Dendritic cell treated with granulocyte-macrophage colony-stimulating factor and Interleukin-4, amounts not matched to agents 40 ng/mL and 50 ng/mL, for 4 days (primary cell): ENCODE data around the gene SLFN14.
"Not testable (repeated sequence)": the region's sequence is repeated elsewhere in the genome, so short reads cannot be mapped to it uniquely, and the experiment has no call there.

Experiments
- H3K27ac Mint-ChIP-seq: one replicate; pipeline ENCODE4 v1.8.0; 2022; ENCODE audit warnings: mild to moderate bottlenecking, mixed read lengths
- H3K27me3 Mint-ChIP-seq: one replicate; pipeline ENCODE4 v1.8.0; 2022; ENCODE audit warnings: mild to moderate bottlenecking, mixed read lengths
- H3K36me3 Mint-ChIP-seq: one replicate; pipeline ENCODE4 v1.8.0; 2022; ENCODE audit warnings: low read depth, mixed read lengths
- H3K4me1 Mint-ChIP-seq: one replicate; pipeline ENCODE4 v1.8.0; 2022; ENCODE audit warnings: low read depth, mixed read lengths
- H3K4me3 Mint-ChIP-seq: one replicate; pipeline ENCODE4 v1.8.0; 2022; ENCODE audit warnings: mild to moderate bottlenecking, moderate library complexity, mixed read lengths
- H3K9me3 Mint-ChIP-seq: one replicate; pipeline ENCODE4 v1.8.0; 2022; ENCODE audit warnings: mixed read lengths
- intact Hi-C: fragments of 100-400 bp; cut with micrococcal nuclease; formaldehyde crosslinking; loops from one replicate; pipeline ENCODE4 v1.15.0; 2022

Gene SLFN14

DNA sequence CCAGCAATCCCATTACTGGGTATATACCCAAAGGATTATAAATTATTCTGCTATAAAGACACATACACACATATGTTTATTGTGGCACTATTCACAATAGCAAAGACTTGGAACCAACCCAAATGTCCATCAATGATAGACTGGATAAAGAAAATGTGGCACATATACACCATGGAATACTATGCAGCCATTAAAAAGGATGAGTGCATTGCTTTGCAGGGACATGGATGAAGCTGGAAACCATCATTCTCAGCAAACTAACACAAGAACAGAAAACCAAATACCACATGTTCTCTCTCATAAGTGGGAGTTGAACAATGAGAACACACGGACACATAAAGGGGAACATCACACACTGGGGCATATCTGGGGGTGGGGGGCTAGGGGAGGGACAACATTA is 31.3 kb downstream of the SLFN14 start:
- H3K9me3 Mint-ChIP-seq, H3K4me3 Mint-ChIP-seq, H3K27me3 Mint-ChIP-seq, H3K27ac Mint-ChIP-seq, intact Hi-C loops, H3K36me3 Mint-ChIP-seq: not testable (repeated sequence)
- peaks cover 23% of the 10 kb centered on the region for H3K4me1 Mint-ChIP-seq

DNA sequence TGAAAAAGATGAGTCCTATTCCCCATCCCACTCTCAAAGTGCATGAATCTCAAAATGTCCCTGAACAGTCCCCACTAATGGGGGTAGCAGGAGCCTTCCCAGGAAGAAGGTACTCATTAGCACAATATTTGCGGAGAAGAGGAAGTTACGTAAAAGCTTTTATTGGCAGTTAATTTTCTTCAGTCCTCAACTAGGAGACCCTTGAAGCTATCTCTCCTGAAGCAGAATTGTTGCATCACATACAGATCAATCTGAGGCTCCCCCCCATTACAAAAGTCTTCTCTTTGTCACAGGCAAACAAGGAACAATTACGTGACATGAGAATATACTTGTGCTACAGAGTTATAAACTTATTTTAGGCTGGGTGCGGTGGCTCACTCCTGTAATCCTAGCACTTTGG is 37.3 kb downstream of the SLFN14 start:
- H3K27me3 Mint-ChIP-seq: no peaks in the 10 kb centered on the region
- no peaks in the 10 kb centered on the region for H3K36me3 Mint-ChIP-seq
- H3K9me3 Mint-ChIP-seq: no peaks in the 10 kb centered on the region
- H3K27ac Mint-ChIP-seq: no peak overlapping the region
- intact Hi-C loops: no loop called here
- H3K4me3 Mint-ChIP-seq: no peak overlapping the region
- H3K4me1 Mint-ChIP-seq: peaks cover 48% of the 10 kb centered on the region

DNA sequence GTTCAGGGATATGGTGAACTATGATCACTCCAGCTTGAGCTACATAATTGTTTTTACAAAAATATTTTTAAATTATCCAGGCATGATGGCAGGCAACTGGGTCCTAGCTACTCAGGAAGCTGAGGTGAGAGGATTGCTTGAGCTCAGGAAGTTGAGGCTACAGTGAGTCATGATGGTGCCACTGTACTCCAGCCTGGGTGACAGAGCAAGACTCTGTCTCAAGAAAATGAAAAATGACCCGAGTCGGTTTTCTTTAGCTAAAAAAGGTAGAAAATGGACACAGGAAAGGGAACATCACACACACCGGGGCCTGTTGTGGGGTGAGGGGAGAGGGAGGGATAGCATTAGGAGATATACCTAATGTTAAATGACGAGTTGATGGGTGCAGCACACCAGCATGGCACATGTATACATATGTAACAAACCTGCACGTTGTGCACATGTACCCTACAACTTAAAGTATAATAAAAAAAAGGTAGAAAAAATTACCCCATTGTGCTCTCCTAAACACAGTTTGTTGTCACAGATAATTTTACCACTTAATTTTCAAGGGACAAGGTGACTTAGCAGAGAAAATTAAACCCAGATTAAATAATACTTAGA is 38.9 kb downstream of the SLFN14 start:
- not testable (repeated sequence) for H3K36me3 Mint-ChIP-seq

DNA sequence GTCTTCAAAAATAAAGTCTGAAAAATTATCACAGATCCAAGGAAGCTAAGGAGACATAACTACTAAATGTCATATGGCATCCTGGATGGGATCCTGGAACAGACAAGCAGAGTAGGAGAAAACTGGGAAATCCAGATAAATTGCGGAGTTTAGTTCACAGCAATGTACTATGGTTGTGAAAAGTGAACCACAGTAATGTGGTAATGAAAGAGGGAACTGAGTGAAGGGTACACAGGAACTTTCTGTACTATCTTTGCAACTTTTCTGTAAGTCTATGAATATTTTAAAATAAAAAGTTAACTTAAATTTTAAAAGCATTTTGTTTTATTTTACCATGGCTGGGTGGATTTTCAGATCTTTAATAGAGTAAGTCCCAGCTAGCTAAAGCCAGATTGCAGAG is 39.5 kb downstream of the SLFN14 start:
- intact Hi-C loops: no loop called here
- Mint-ChIP-seq H3K9me3 (no peaks in the 10 kb centered on the region), H3K4me1 (peaks cover 39% of the 10 kb centered on the region), H3K27me3 (peaks cover 7% of the 10 kb centered on the region), H3K36me3 (no peaks in the 10 kb centered on the region), H3K27ac (no peak overlapping the region), H3K4me3 (no peak overlapping the region)

More for the DNA sequence above, 38.9 kb downstream of the SLFN14 start:
- H3K9me3 Mint-ChIP-seq, H3K27ac Mint-ChIP-seq, H3K27me3 Mint-ChIP-seq, H3K4me3 Mint-ChIP-seq, intact Hi-C loops: not testable (repeated sequence)
- peaks cover 39% of the 10 kb centered on the region for H3K4me1 Mint-ChIP-seq

DNA sequence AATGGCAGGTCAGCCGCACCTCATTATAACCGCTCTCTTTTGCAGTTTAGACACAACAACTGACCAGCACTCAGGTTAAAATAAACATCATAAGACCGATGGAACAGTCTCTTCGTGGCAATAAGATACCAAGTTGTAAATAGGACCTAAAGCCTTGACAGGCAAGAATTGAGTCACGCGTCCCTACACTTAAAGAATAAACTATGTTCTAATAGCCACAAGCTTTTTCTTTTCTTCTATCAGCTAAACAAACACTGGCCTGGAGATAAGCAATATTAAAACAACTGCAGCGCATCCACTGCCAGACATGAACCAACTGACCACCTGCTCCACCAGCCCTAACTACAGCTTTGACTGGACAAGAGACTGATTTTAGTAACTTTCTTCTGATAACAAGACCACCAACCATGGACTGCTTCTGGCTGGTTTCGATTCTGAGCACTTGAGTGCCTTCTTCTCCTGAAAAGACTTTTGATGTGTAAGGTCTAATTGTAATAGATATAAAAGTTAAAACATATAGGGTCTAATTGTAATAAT is 40.6 kb downstream of the SLFN14 start:
- intact Hi-C loops: no loop called here
- Mint-ChIP-seq H3K9me3 (no peaks in the 10 kb centered on the region), H3K36me3 (peaks cover 3% of the 10 kb centered on the region), H3K27me3 (peaks cover 15% of the 10 kb centered on the region), H3K4me3 (no peak overlapping the region), H3K4me1 (peaks cover 39% of the 10 kb centered on the region), H3K27ac (no peak overlapping the region)

DNA sequence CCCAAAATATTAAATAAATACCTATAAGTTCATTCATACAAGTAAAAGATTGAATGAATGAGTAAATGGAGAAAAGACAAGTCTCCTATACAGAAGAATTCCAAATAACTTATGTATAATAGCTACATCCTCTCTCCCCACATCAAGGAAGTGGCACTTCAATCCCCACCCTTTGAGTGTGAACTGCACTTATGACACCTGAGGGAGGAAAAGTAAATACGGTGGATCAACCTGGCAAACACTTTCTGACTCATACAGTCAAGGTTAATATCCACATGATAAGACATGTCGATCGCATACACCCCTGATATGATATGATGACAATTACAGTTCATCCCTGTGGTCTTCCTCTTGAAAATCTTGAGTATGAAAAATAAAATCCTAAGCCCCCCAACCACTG is 41.2 kb downstream of the SLFN14 start:
- intact Hi-C loops: no loop called here
- H3K27ac Mint-ChIP-seq: no peak overlapping the region
- H3K4me3 Mint-ChIP-seq: no peak overlapping the region
- H3K9me3 Mint-ChIP-seq: no peaks in the 10 kb centered on the region
- H3K27me3 Mint-ChIP-seq: peaks cover 19% of the 10 kb centered on the region
- H3K36me3 Mint-ChIP-seq: peaks cover 6% of the 10 kb centered on the region
- peaks cover 39% of the 10 kb centered on the region for H3K4me1 Mint-ChIP-seq

DNA sequence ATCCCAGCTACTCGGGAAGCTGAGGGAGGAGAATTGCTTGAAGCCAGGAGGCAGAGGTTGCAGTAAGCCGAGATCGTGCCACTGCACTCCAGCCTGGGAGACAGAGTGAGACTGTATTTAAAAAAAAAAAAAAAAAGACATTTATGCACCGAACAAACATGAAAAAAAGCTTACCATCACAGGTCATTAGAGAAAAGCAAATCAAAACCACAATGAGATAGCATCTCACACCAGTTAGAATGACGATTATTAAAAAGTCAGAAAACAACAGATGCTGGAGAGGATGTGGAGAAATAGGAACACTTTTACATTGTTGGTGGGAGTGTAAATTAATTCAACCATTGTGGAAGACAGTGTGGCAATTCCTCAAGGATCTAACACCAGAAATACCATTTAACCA is 42.2 kb downstream of the SLFN14 start:
- Mint-ChIP-seq H3K27me3 (peaks cover 22% of the 10 kb centered on the region), H3K4me1 (peaks cover 34% of the 10 kb centered on the region)
- H3K4me3 Mint-ChIP-seq, H3K27ac Mint-ChIP-seq, intact Hi-C loops, H3K36me3 Mint-ChIP-seq, H3K9me3 Mint-ChIP-seq: not testable (repeated sequence)

DNA sequence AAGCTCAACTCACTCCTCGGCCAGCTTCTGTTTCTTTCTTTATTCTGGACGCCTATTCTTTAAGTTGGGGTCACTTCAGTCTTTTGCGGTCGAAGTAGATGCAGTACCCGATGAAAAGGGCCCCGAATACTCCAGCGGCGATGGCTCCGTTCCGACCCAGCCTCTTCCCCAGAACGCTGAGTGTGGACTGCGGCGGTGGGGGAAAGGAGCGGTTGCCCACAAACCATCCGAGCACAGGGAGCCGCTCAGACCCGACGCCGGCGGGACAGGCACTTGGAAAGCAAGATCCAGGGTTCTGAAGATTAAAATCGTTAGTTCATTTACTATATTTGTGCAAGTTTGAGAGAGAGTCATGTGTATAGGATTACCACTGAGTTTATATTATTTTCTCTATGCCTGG is 45.6 kb downstream of the SLFN14 start:
- Mint-ChIP-seq H3K4me3 (no peak overlapping the region), H3K27me3 (peaks cover 34% of the 10 kb centered on the region), H3K27ac (no peak overlapping the region), H3K36me3 (peaks cover 6% of the 10 kb centered on the region), H3K4me1 (peaks cover 5% of the 10 kb centered on the region), H3K9me3 (no peaks in the 10 kb centered on the region)
- intact Hi-C loops: no loop called here

DNA sequence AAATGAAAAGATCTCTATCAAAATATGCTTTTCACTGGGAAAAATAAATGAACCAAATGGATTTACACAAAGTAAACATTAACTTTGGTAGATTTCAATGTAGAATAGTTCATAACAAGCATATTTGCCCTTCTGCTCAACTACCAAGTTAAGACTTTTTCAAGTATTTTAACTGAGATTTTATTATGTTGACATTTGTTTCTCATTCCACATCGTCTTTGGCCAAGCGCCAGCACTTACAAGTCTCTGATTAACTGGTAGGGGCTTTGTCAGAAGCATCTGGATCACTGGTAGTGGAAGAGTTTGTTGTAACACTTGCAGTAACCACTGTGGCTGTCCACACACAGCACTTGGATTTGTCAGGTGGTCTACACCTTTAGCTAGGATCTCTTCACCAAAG is 46.1 kb downstream of the SLFN14 start:
- Mint-ChIP-seq H3K27me3 (peaks cover 37% of the 10 kb centered on the region), H3K36me3 (peaks cover 6% of the 10 kb centered on the region), H3K27ac (no peak overlapping the region), H3K9me3 (no peaks in the 10 kb centered on the region), H3K4me1 (peaks cover 5% of the 10 kb centered on the region), H3K4me3 (no peak overlapping the region)
- intact Hi-C loops: no loop called here
